ENCODE data around the gene LZIC.

Gene LZIC

GRCh38 chr1:9912264-9912936 is 30.8 kb downstream of the LZIC start:
- H3K4me3 ChIP-seq (replicated peaks; ENCODE audit: low read depth, low read length): no peak overlapping the region
- no peak for TF ChIP-seq CTCF (IDR thresholded peaks at IDR 0.05; ENCODE audit: low read length, missing control alignments)
- no peak for DNase-seq (ENCODE audit: low read depth)

- H3K4me3 ChIP-seq (replicated peaks; ENCODE audit: low read depth, low read length): peak overlapping the region; percentile 78
- TF ChIP-seq CTCF (IDR thresholded peaks at IDR 0.05; ENCODE audit: low read length, missing control alignments): no peak
- DNase-seq (ENCODE audit: low read depth): peak; percentile 99
Observed at GRCh38 chr1:9910423-9911178, 32.6 kb downstream of the LZIC start.

GRCh38 chr1:9910076-9910422 is 33.1 kb downstream of the LZIC start, which contains the start of gene CTNNBIP1:
Gene CTNNBIP1 (minus strand): TSS chr1:9910269. CDS start chr1:9872064, 38,205 bp downstream.
- TF ChIP-seq CTCF (IDR thresholded peaks at IDR 0.05; ENCODE audit: low read length, missing control alignments): no peak
- H3K4me3 ChIP-seq (replicated peaks; ENCODE audit: low read depth, low read length): peak within 1 kb of the TSS; percentile 78
- DNase-seq (ENCODE audit: low read depth): no peak

GRCh38 chr1:9909234-9910046 is 33.8 kb downstream of the LZIC start:
- TF ChIP-seq CTCF (IDR thresholded peaks at IDR 0.05; ENCODE audit: low read length, missing control alignments): no peak
- peak; percentile 8 for DNase-seq (ENCODE audit: low read depth)

GRCh38 chr1:9908871-9909233 is 34.3 kb downstream of the LZIC start:
- no peak for DNase-seq (ENCODE audit: low read depth)
- peak overlapping the region; percentile 75 for H3K4me3 ChIP-seq (replicated peaks; ENCODE audit: low read depth, low read length)
- TF ChIP-seq CTCF (IDR thresholded peaks at IDR 0.05; ENCODE audit: low read length, missing control alignments): no peak

More at GRCh38 chr1:9909234-9910046, 33.8 kb downstream of the LZIC start:
- peak overlapping the region; percentile 75 for H3K4me3 ChIP-seq (replicated peaks; ENCODE audit: low read depth, low read length)

- TF ChIP-seq CTCF (IDR thresholded peaks at IDR 0.05; ENCODE audit: low read length, missing control alignments): no peak
- H3K4me3 ChIP-seq (replicated peaks; ENCODE audit: low read depth, low read length): no peak overlapping the region
- DNase-seq (ENCODE audit: low read depth): no peak
Observed at GRCh38 chr1:9907441-9907840, 35.8 kb downstream of the LZIC start.

Measured in fibroblast of pulmonary artery (primary cell).